ENCODE results near the gene FRMD8. TPM values are rescaled to one million over a fixed set of nuclear protein-coding genes. Genes with fewer than 3 reads are reported as not detected.

The FRMD8 gene
- total and polyA plus RNA-seq, 9 of the 15 experiments (the other 6 are each of a cell fraction or from before 2014, with no cell fraction given): 4.5 to 54.5 (median 15.8) TPM

GRCh38 chr11:65428578-65429067, 42.2 kb downstream of the FRMD8 start (continued):
- TF ChIP-seq CHD7 (IDR thresholded peaks at IDR 0.05; ENCODE audit: low read depth, low read length) (no peak), C11orf30 (IDR thresholded peaks at IDR 0.05; ENCODE audit: low read depth) (no peak), RBM22 (IDR thresholded peaks at IDR 0.05; ENCODE audit: low read depth, low read length, poor library complexity, severe bottlenecking) (peak; percentile 83), SIRT6 (IDR thresholded peaks at IDR 0.05; ENCODE audit: low read depth, low read length) (no peak), ZNF280B (CRISPR knock-in tag; IDR thresholded peaks at IDR 0.05) (no peak), ATF6 (CRISPR knock-in tag; IDR thresholded peaks at IDR 0.05) (no peak), PRMT5 (CRISPR knock-in tag; IDR thresholded peaks at IDR 0.05) (no peak), ZNF133 (CRISPR knock-in tag; IDR thresholded peaks at IDR 0.05) (no peak), PBX2 (CRISPR knock-in tag; IDR thresholded peaks at IDR 0.05; ENCODE audit: low read depth) (no peak), PBX2 (tag; conservative IDR thresholded peaks at IDR 0.05; ENCODE audit: low read depth) (no peak)

Data from K562 (cell line).